OCI-LY1 (cell line): ENCODE results near the gene ASB6.

Experiments
- H2AFZ ChIP-seq: fragments of 200-600 bp; sonication (generic), shearing (Covaris generic); 2 replicates; pipeline ENCODE4 v1.6.0; 2014; ENCODE audit warnings: antibody characterized with exemption, mild to moderate bottlenecking, low read length
- H3F3A ChIP-seq: fragments of 200-600 bp; sonication (generic), shearing (Covaris generic); 2 replicates; pipeline ENCODE4 v1.6.0; 2014; ENCODE audit warnings: mild to moderate bottlenecking, antibody characterized with exemption, low read length, moderate library complexity; ENCODE audit not compliant: insufficient read depth
- H3K27ac ChIP-seq: fragments of 200-600 bp; sonication (generic); 2 replicates; pipeline ENCODE4 v1.5.1; 2014; ENCODE audit warnings: low read length, mixed run types, mild to moderate bottlenecking, low read depth; ENCODE audit not compliant: poor library complexity, severe bottlenecking
- H3K27me3 ChIP-seq: fragments of 200-600 bp; sonication (generic); 2 replicates; pipeline ENCODE4 v1.6.0; 2014; ENCODE audit warnings: antibody characterized with exemption, mild to moderate bottlenecking, low read length, moderate library complexity; ENCODE audit not compliant: insufficient read depth
- H3K36me3 ChIP-seq: fragments of 200-600 bp; sonication (generic); 2 replicates; pipeline ENCODE4 v1.6.1; 2014; ENCODE audit warnings: mild to moderate bottlenecking, antibody characterized with exemption, low read length, moderate library complexity, mixed read lengths; ENCODE audit not compliant: insufficient read depth
- H3K4me1 ChIP-seq: fragments of 200-600 bp; sonication (generic); 2 replicates; pipeline ENCODE4 v1.5.1; 2014; ENCODE audit warnings: mild to moderate bottlenecking, low read length, moderate library complexity; ENCODE audit not compliant: insufficient read depth, severe bottlenecking
- H3K4me2 ChIP-seq: fragments of 200-600 bp; sonication (generic), shearing (Covaris generic); 2 replicates; pipeline ENCODE4 v1.6.1; 2014; ENCODE audit warnings: low read length
- H3K4me3 ChIP-seq: fragments of 200-600 bp; sonication (generic); 2 replicates; pipeline ENCODE4 v1.5.1; 2014; ENCODE audit warnings: low read length, low read depth, mild to moderate bottlenecking, mixed read lengths; ENCODE audit not compliant: poor library complexity, severe bottlenecking
- H3K79me2 ChIP-seq: fragments of 200-600 bp; shearing (Covaris generic); 2 replicates; pipeline ENCODE4 v1.6.1; 2016; ENCODE audit warnings: mixed run types, low read length, mixed read lengths; ENCODE audit not compliant: insufficient read depth
- H3K9ac ChIP-seq: fragments of 200-600 bp; sonication (generic), shearing (Covaris generic); 2 replicates; pipeline ENCODE4 v1.6.1; 2014; ENCODE audit warnings: mild to moderate bottlenecking, low read length, mixed read lengths
- H3K9me2 ChIP-seq: fragments of 200-600 bp; sonication (generic), shearing (Covaris generic); 2 replicates; pipeline ENCODE4 v1.6.1; 2014; ENCODE audit warnings: low read depth, mild to moderate bottlenecking, low read length, mixed read lengths
- H3K9me3 ChIP-seq: fragments of 200-600 bp; shearing (Covaris generic); 2 replicates; pipeline ENCODE4 v1.6.1; 2014; ENCODE audit warnings: low read length, mixed read lengths
- H4K20me1 ChIP-seq: fragments of 200-600 bp; sonication (generic), shearing (Covaris generic); 2 replicates; pipeline ENCODE4 v1.6.0; 2016; ENCODE audit warnings: mild to moderate bottlenecking, low read length; ENCODE audit not compliant: insufficient read depth
- CTCF ChIP-seq: fragments of 200-600 bp; sonication (generic), shearing (Covaris generic); IDR thresholded peaks from 2 replicates; pipeline ENCODE4 v1.5.1; 2017; ENCODE audit warnings: mild to moderate bottlenecking, antibody characterized with exemption, low read length, moderate library complexity, mixed read lengths
- EZH2 ChIP-seq: fragments of 200-600 bp; sonication (generic), shearing (Covaris generic); IDR thresholded peaks from 2 replicates; pipeline ENCODE4 v1.8.0; 2017; ENCODE audit warnings: borderline replicate concordance, mixed run types, mild to moderate bottlenecking, antibody characterized with exemption, low read length, moderate library complexity, mixed read lengths

ASB6 gene

GRCh38 chr9:129676287-129676686, 34.3 kb upstream of the ASB6 start:
- H3K9me2 ChIP-seq: no peaks in the 10 kb centered on the region
- no peak overlapping the region for H3K4me2 ChIP-seq
- H2AFZ ChIP-seq: no peak overlapping the region
- H3K27me3 ChIP-seq: peaks cover 7% of the 10 kb centered on the region; the same call in 1 of the 2 replicates
- H3K79me2 ChIP-seq: no peaks in the 10 kb centered on the region
- H3F3A ChIP-seq: no peaks in the 10 kb centered on the region
- no peak overlapping the region for H3K4me3 ChIP-seq
- H3K4me1 ChIP-seq: no peaks in the 10 kb centered on the region
- H4K20me1 ChIP-seq: no peaks in the 10 kb centered on the region
- no peak overlapping the region for H3K9ac ChIP-seq
- TF ChIP-seq CTCF (no peak), EZH2 (no peak)
- H3K36me3 ChIP-seq: no peaks in the 10 kb centered on the region
- no peak overlapping the region for H3K27ac ChIP-seq
- H3K9me3 ChIP-seq: no peaks in the 10 kb centered on the region

DNA sequence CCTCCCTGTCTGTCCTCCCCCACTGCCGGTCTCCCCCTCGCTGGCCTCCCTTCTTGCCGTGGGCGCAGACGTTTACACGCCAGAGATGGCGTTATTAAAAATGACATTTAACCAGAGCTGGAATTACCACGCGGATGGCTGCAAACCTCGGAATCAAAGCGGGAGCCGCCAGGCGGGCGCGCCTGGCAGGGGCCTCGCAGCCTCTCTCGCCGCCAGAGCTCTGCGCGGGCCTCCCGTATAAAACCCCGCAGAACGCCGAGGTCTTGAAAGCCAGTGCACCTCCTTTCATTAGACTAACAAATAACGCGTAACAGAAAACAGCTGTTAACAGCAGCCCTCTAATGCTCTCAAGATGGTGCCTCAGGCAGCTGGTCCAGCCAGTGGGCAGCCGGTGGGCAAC, 33.7 kb upstream of the ASB6 start:
- H3K4me2 ChIP-seq: no peak overlapping the region
- H3K9me2 ChIP-seq: no peaks in the 10 kb centered on the region
- no peaks in the 10 kb centered on the region for H4K20me1 ChIP-seq
- no peaks in the 10 kb centered on the region for H3K79me2 ChIP-seq
- no peak overlapping the region for H3K4me3 ChIP-seq
- H3K36me3 ChIP-seq: no peaks in the 10 kb centered on the region
- H3K27me3 ChIP-seq: peaks cover 7% of the 10 kb centered on the region; the same call in 1 of the 2 replicates
- no peaks in the 10 kb centered on the region for H3K4me1 ChIP-seq
- H3K9ac ChIP-seq: no peak overlapping the region
- H2AFZ ChIP-seq: no peak overlapping the region
- H3K9me3 ChIP-seq: no peaks in the 10 kb centered on the region
- no peak overlapping the region for H3K27ac ChIP-seq
- H3F3A ChIP-seq: no peaks in the 10 kb centered on the region
- no peak for TF ChIP-seq EZH2
- TF ChIP-seq CTCF: no peak

DNA sequence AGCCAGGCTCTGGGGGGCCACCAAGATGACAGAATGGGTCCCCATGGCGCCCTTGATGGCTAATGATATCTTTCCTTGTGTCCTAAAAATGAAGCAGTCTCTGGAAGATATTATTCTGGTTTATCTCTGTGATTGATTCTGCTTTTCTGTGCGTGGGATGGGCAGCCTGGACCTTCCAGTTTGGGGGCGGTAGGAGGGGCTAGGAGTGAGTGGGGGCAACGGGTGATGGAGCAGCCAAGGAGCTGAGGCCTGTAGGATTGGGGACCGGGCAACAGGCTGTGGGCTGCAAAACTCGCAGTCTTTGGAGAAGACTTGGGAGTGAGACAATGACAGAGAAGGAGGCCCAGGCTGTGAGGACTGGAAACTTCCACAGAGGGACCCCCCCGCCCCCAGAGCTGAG, 32.3 kb upstream of the ASB6 start:
- Histone ChIP-seq H3K9me3 (no peaks in the 10 kb centered on the region), H3K27me3 (peaks cover 7% of the 10 kb centered on the region; the same call in 1 of the 2 replicates), H4K20me1 (no peaks in the 10 kb centered on the region), H3K79me2 (no peaks in the 10 kb centered on the region), H3K27ac (no peak overlapping the region), H3K9ac (no peak overlapping the region), H2AFZ (no peak overlapping the region), H3F3A (no peaks in the 10 kb centered on the region), H3K9me2 (no peaks in the 10 kb centered on the region), H3K4me1 (no peaks in the 10 kb centered on the region), H3K36me3 (no peaks in the 10 kb centered on the region), H3K4me3 (no peak overlapping the region), H3K4me2 (no peak overlapping the region)
- TF ChIP-seq EZH2: no peak
- no peak for TF ChIP-seq CTCF
